Kidney epithelial cell (primary cell): ENCODE results near the gene MGLL. TPM values are rescaled to one million over a fixed set of nuclear protein-coding genes. Genes with fewer than 3 reads are reported as not detected.
A peak's percentile ranks its signal among the peaks of the same experiment; 100 is the strongest.

Source experiments
- DNase-seq: peaks from one replicate; pipeline ENCODE4 v3.0.0-alpha.2; 2010; ENCODE audit warnings: low read depth
- H3K27me3 ChIP-seq: 2 replicates; pipeline ENCODE4 v1.6.0; 2011; ENCODE audit warnings: low read length; ENCODE audit not compliant: control insufficient read depth, insufficient read depth
- H3K36me3 ChIP-seq: 2 replicates; pipeline ENCODE4 v1.5.1; 2011; ENCODE audit warnings: low read length; ENCODE audit not compliant: control insufficient read depth, insufficient read depth
- H3K4me3 ChIP-seq: 2 replicates; pipeline ENCODE4 v1.5.1; 2011; ENCODE audit warnings: low read depth, mild to moderate bottlenecking, control low read depth, low read length
- total RNA-seq: library from RNA; depleted of rRNA; stranded (reverse); fragments of >200 nt; gene quantifications from 2 replicates; pipeline ENCODE4 v1.2.3, GENCODE V29; 2015
- TF ChIP-seq, protein P1 (sequence below): IDR thresholded peaks from 2 replicates; pipeline ENCODE4 v1.5.1; 2011; ENCODE audit warnings: mild to moderate bottlenecking, moderate library complexity, low read length, control low read depth, inconsistent platforms; ENCODE audit not compliant: insufficient read depth, poor library complexity, severe bottlenecking

The MGLL gene
- total RNA-seq, 1 donor from 2014 or later: 71.8 TPM

DNA sequence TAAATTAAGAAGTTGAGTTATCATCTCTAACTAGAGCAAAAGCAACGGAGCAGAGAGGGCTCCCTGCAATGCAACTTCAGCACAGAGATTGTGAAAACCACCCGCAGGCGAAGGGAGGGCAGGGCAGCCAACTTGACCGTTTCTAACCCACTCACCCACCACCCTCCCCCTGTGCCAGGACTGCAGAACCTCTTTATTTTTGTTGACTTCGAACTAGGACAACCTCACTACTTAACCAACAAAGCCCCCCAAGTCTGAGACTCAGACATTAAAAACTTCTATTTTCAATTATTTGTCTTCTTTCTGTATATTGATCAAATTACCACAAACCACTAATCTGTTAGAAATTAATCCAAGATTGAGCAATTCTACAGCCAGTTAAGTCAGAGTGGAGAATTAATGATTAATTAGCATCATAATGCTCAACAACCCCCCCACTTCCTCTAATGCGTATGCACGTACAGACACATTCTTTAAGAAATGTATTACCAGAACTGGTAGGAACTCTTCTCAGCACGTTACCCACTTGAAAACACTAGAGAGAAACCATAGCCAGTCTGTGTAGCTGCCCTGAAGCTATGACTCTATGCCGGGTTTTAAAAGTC, 2.0 kb downstream of the MGLL start:
- TF ChIP-seq, protein P1, sequence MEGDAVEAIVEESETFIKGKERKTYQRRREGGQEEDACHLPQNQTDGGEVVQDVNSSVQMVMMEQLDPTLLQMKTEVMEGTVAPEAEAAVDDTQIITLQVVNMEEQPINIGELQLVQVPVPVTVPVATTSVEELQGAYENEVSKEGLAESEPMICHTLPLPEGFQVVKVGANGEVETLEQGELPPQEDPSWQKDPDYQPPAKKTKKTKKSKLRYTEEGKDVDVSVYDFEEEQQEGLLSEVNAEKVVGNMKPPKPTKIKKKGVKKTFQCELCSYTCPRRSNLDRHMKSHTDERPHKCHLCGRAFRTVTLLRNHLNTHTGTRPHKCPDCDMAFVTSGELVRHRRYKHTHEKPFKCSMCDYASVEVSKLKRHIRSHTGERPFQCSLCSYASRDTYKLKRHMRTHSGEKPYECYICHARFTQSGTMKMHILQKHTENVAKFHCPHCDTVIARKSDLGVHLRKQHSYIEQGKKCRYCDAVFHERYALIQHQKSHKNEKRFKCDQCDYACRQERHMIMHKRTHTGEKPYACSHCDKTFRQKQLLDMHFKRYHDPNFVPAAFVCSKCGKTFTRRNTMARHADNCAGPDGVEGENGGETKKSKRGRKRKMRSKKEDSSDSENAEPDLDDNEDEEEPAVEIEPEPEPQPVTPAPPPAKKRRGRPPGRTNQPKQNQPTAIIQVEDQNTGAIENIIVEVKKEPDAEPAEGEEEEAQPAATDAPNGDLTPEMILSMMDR: peak; percentile 9
- no peaks in the 10 kb centered on the region for H3K27me3 ChIP-seq
- peak; percentile 65 for DNase-seq
- H3K36me3 ChIP-seq: no peaks in the 10 kb centered on the region
- peak overlapping the region; percentile 16 for H3K4me3 ChIP-seq

GRCh38 chr3:127819656-127820055, 2.7 kb downstream of the MGLL start:
- no peak for DNase-seq
- Histone ChIP-seq H3K27me3 (no peaks in the 10 kb centered on the region), H3K4me3 (peak overlapping the region; percentile 10), H3K36me3 (no peaks in the 10 kb centered on the region)
- TF ChIP-seq, protein P1: no peak

- TF ChIP-seq, protein P1: no peak
- no peaks in the 10 kb centered on the region for H3K36me3 ChIP-seq
- no peak overlapping the region for H3K4me3 ChIP-seq
- DNase-seq: no peak
- no peaks in the 10 kb centered on the region for H3K27me3 ChIP-seq
Observed at GRCh38 chr3:127819086-127819485, 3.2 kb downstream of the MGLL start.

DNA sequence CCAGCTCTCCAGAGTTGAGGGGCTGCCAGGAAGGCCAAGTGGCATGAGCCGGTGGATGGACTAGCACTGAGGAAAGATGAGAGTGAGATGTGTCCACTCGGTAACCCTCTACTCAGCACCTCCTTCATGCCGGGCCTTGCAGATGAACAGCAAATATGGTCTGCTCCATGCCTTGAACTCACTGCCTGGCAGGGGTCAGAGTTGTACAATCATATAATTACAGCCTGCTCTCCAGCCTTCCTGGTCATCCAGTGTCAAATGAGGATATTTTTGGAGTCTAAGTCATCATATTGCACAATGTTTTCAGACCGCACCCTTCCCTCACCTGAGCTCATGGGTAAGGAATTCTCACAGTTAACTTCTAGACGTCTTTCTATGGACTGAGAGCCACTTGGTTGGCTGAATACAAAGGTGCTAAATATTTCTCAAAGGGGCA, 4.9 kb downstream of the MGLL start:
- H3K36me3 ChIP-seq: no peaks in the 10 kb centered on the region
- H3K4me3 ChIP-seq: no peak overlapping the region
- no peaks in the 10 kb centered on the region for H3K27me3 ChIP-seq
- TF ChIP-seq, protein P1: no peak
- DNase-seq: peak; percentile 87

- DNase-seq: no peak
- H3K36me3 ChIP-seq: no peaks in the 10 kb centered on the region
- no peaks in the 10 kb centered on the region for H3K27me3 ChIP-seq
- TF ChIP-seq, protein P1: no peak
- no peak overlapping the region for H3K4me3 ChIP-seq
Observed at GRCh38 chr3:127816783-127817405, 5.4 kb downstream of the MGLL start.
